NCI-H748 (cell line): Measurements from ENCODE around the gene TCF7L2.
A peak's percentile ranks its signal among the peaks of the same experiment; 100 is the strongest.
"Not testable (repeated sequence)": the region's sequence is repeated elsewhere in the genome, so short reads cannot be mapped to it uniquely, and the experiment has no call there.

Experiments
- DNase-seq: peaks from one replicate; lab custom pipeline; 2025; ENCODE audit not compliant: unreplicated experiment; lab: John Stamatoyannopoulos, UW

Gene TCF7L2

GRCh38 chr10:113089551-113089950 lies 139.5 kb downstream of the TCF7L2 start:
- no peak for DNase-seq

- no peak for DNase-seq
These were observed 141.9 kb downstream of the TCF7L2 start for GRCh38 chr10:113091920-113092319.

GRCh38 chr10:113093188-113094113 lies 143.4 kb downstream of the TCF7L2 start:
- DNase-seq: peak; percentile 55

GRCh38 chr10:113094114-113094486 lies 144.1 kb downstream of the TCF7L2 start:
- no peak for DNase-seq

GRCh38 chr10:113095419-113096127 lies 145.5 kb downstream of the TCF7L2 start:
- no peak for DNase-seq

GRCh38 chr10:113096128-113096996 lies 146.3 kb downstream of the TCF7L2 start:
- DNase-seq: no peak

- no peak for DNase-seq
These were observed 147.0 kb downstream of the TCF7L2 start for GRCh38 chr10:113097036-113097435.

- peak; percentile 65 for DNase-seq
These were observed 149.6 kb downstream of the TCF7L2 start for GRCh38 chr10:113099431-113100183.

GRCh38 chr10:113100281-113100680 lies 150.2 kb downstream of the TCF7L2 start:
- no peak for DNase-seq

- DNase-seq: no peak
These were observed 153.2 kb downstream of the TCF7L2 start for GRCh38 chr10:113103131-113103840.

GRCh38 chr10:113104047-113104446 lies 154.0 kb downstream of the TCF7L2 start:
- DNase-seq: no peak

GRCh38 chr10:113108194-113108835 lies 158.3 kb downstream of the TCF7L2 start:
- peak; percentile 68 for DNase-seq

GRCh38 chr10:113108948-113109347 lies 158.9 kb downstream of the TCF7L2 start:
- peak; percentile 34 for DNase-seq

GRCh38 chr10:113109482-113109881 lies 159.4 kb downstream of the TCF7L2 start:
- not testable (repeated sequence) for DNase-seq

- DNase-seq: no peak
These were observed 161.2 kb downstream of the TCF7L2 start for GRCh38 chr10:113111260-113111659.

GRCh38 chr10:113111900-113112853 lies 162.1 kb downstream of the TCF7L2 start:
- peak; percentile 11 for DNase-seq

- no peak for DNase-seq
These were observed 163.2 kb downstream of the TCF7L2 start for GRCh38 chr10:113113241-113113640.

- no peak for DNase-seq
These were observed 163.9 kb downstream of the TCF7L2 start for GRCh38 chr10:113113918-113114317.
